Body of pancreas (tissue), 4 donors: ENCODE data around the gene SLC22A4.

Experiments
- POLR2A ChIP-seq, 3 donors: fragments of 450-650 bp; IDR thresholded peaks; one replicate each; pipeline ENCODE4 v1.6.1; 2016; ENCODE audit warnings: antibody characterized with exemption in 3 of 3, mild to moderate bottlenecking in 2 of 3
- TF ChIP-seq, protein P1 (sequence below), 7 experiments: fragments of 450-650 bp in 4 of 7; fragments of 200-600 bp in 3 of 7; sonication (generic) in 3 of 7; IDR thresholded peaks; one replicate each; pipeline ENCODE4 v1.5.1; 2016 to 2019; ENCODE audit warnings: antibody characterized with exemption in 7 of 7

DNA sequence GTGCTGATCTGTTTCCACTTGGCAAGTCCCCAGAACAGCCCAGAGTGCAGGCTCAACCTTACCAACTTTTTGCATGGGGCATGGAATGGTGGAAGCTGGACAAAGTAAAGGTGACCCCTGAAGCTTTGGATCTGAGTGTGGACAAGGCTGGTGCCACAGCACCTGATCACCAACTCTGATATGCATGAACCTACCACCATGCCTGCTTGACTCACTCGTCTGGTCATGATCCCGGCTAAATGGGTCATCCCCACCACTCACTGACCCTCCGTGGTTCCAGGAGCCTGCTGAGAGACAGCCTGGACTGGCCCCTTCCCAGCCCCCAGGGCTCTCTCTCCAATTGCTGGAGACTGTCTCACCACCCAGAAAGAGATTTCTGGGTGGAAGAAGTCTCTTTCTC, 14.4 kb upstream of the SLC22A4 start:
- TF ChIP-seq, protein P1, sequence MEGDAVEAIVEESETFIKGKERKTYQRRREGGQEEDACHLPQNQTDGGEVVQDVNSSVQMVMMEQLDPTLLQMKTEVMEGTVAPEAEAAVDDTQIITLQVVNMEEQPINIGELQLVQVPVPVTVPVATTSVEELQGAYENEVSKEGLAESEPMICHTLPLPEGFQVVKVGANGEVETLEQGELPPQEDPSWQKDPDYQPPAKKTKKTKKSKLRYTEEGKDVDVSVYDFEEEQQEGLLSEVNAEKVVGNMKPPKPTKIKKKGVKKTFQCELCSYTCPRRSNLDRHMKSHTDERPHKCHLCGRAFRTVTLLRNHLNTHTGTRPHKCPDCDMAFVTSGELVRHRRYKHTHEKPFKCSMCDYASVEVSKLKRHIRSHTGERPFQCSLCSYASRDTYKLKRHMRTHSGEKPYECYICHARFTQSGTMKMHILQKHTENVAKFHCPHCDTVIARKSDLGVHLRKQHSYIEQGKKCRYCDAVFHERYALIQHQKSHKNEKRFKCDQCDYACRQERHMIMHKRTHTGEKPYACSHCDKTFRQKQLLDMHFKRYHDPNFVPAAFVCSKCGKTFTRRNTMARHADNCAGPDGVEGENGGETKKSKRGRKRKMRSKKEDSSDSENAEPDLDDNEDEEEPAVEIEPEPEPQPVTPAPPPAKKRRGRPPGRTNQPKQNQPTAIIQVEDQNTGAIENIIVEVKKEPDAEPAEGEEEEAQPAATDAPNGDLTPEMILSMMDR (IDR thresholded peaks at IDR 0.05): no peak
- TF ChIP-seq POLR2A (IDR thresholded peaks at IDR 0.05): no peak
